Hematopoietic multipotent progenitor cell treated with erythropoietin and hydrocortisone succinate and interleukin-3 and kit ligand, for 8 days (in vitro differentiated cells): ENCODE measurements around the gene MOB1B.
A peak's percentile ranks its signal among the peaks of the same experiment; 100 is the strongest.
"Not testable (repeated sequence)": the region's sequence is repeated elsewhere in the genome, so short reads cannot be mapped to it uniquely, and the experiment has no call there.

ENCODE experiments used
- DNase-seq: peaks from one replicate; pipeline ENCODE4 v3.0.0-alpha.2; 2015

MOB1B gene

GRCh38 chr4:70901984-70902576 is at the start of gene MOB1B:
TSS of gene MOB1B (plus strand) at chr4:70902369. CDS start at chr4:70902537, 168 bp downstream.
- DNase-seq, result peak; percentile 81

GRCh38 chr4:70855464-70855863 is 46.7 kb upstream of the MOB1B start:
- peak; percentile 75 for DNase-seq

- no peak for DNase-seq
Observed at GRCh38 chr4:70858454-70858853, 43.7 kb upstream of the MOB1B start.

- no peak for DNase-seq
Observed at GRCh38 chr4:70859066-70859465, 43.1 kb upstream of the MOB1B start.

GRCh38 chr4:70863099-70863790 is 38.9 kb upstream of the MOB1B start:
- DNase-seq, result no peak

GRCh38 chr4:70868778-70869177 is 33.4 kb upstream of the MOB1B start:
- no peak for DNase-seq

GRCh38 chr4:70873216-70873615 is 29.0 kb upstream of the MOB1B start:
- no peak for DNase-seq

- DNase-seq, result no peak
Observed at GRCh38 chr4:70874268-70875156, 27.7 kb upstream of the MOB1B start.

- peak; percentile 20 for DNase-seq
Observed at GRCh38 chr4:70877556-70877955, 24.6 kb upstream of the MOB1B start.

GRCh38 chr4:70880739-70881138 is 21.4 kb upstream of the MOB1B start:
- DNase-seq, result no peak

GRCh38 chr4:70885174-70885573 is 17.0 kb upstream of the MOB1B start:
- no peak for DNase-seq

- DNase-seq, result no peak
Observed at GRCh38 chr4:70892086-70892769, 9.9 kb upstream of the MOB1B start.

GRCh38 chr4:70893790-70894189 is 8.4 kb upstream of the MOB1B start:
- DNase-seq, result no peak

- DNase-seq, result no peak
Observed at GRCh38 chr4:70895405-70895804, 6.8 kb upstream of the MOB1B start.

- no peak for DNase-seq
Observed at GRCh38 chr4:70895811-70896491, 6.2 kb upstream of the MOB1B start.

GRCh38 chr4:70898581-70898980 is 3.6 kb upstream of the MOB1B start:
- not testable (repeated sequence) for DNase-seq

GRCh38 chr4:70901607-70901983 is 574 bp upstream of the MOB1B start:
- DNase-seq, result no peak

- no peak for DNase-seq
Observed at GRCh38 chr4:70902577-70903290, 565 bp downstream of the MOB1B start.

GRCh38 chr4:70903291-70903603 is 1.1 kb downstream of the MOB1B start:
- peak; percentile 99 for DNase-seq

GRCh38 chr4:70908993-70909556 is 6.9 kb downstream of the MOB1B start:
- no peak for DNase-seq

- DNase-seq, result peak; percentile 49
Observed at GRCh38 chr4:70914000-70914399, 11.8 kb downstream of the MOB1B start.

GRCh38 chr4:70914631-70915030 is 12.5 kb downstream of the MOB1B start:
- DNase-seq, result no peak
